ENCODE data around the gene CRTC3. TPM values are rescaled to one million over a fixed set of nuclear protein-coding genes. Genes with fewer than 3 reads are reported as not detected.

The CRTC3 gene
- total and polyA plus RNA-seq, 11 donors = 12.0 to 42.2 (median 24.0) TPM

- 61 to 65% (median 63%) methylated on average over 6 of the region's 6 CpGs for WGBS, 4 donors
- ATAC-seq = peak in 1 of 4 donors; percentile 13
- Histone ChIP-seq H3K27ac (peak overlapping the region in 10 of 12 donors; percentile 17 to 73 (median 53)), H3K27me3 (no peaks in the 10 kb centered on the region), H3K36me3 (peaks cover 0 to 9% (median 0%) of the 10 kb centered on the region in 9 donors), H3K9me3 (no peaks in the 10 kb centered on the region), H3K4me1 (peaks cover 0 to 65% (median 47%) of the 10 kb centered on the region in 12 donors), H3K4me3 (no peak overlapping the region)
- no peak for TF ChIP-seq CTCF (IDR thresholded peaks at IDR 0.05)
- TF ChIP-seq POLR2A (IDR thresholded peaks at IDR 0.05) = no peak
- DNase-seq = no peak
- intact Hi-C loops (cut with DNase I) = loop anchor here in 1 of 10 donors (10.0 kb wide), 1 partner anchor 47 kb away; no protein-coding TSS in a partner anchor
Observed at GRCh38 chr15:90581771-90582352, 52.1 kb downstream of the CRTC3 start.

- intact Hi-C loops (cut with DNase I) = loop anchor here in 1 of 10 donors (10.0 kb wide), 1 partner anchor 48 kb away; no protein-coding TSS in a partner anchor
- Histone ChIP-seq H3K36me3 (peaks cover 0 to 9% (median 0%) of the 10 kb centered on the region in 9 donors), H3K9me3 (no peaks in the 10 kb centered on the region), H3K4me1 (peaks cover 0 to 67% (median 46%) of the 10 kb centered on the region in 12 donors), H3K27ac (peak overlapping the region in 6 of 12 donors; percentile 1 to 60 (median 30)), H3K4me3 (no peak overlapping the region), H3K27me3 (no peaks in the 10 kb centered on the region)
- 52 to 65% (median 55%) methylated on average over 2 of the region's 2 CpGs for WGBS, 4 donors
- ATAC-seq (no peak), DNase-seq (no peak)
- TF ChIP-seq POLR2A (IDR thresholded peaks at IDR 0.05) (no peak), CTCF (IDR thresholded peaks at IDR 0.05) (no peak)
Observed at GRCh38 chr15:90582553-90582952, 52.8 kb downstream of the CRTC3 start.

GRCh38 chr15:90583471-90584252 is 53.9 kb downstream of the CRTC3 start:
- H3K27me3 ChIP-seq = no peaks in the 10 kb centered on the region
- no peaks in the 10 kb centered on the region for H3K9me3 ChIP-seq
- no peak overlapping the region for H3K4me3 ChIP-seq
- H3K4me1 ChIP-seq = peaks cover 0 to 67% (median 46%) of the 10 kb centered on the region in 12 donors
- 43 to 49% (median 45%) methylated on average over 5 of the region's 5 CpGs for WGBS, 4 donors
- ATAC-seq (peak in 3 of 4 donors; percentile 31 to 51 (median 38)), DNase-seq (no peak)
- intact Hi-C loops (cut with DNase I) = loop anchor here in 1 of 10 donors (10.0 kb wide), 1 partner anchor 49 kb away; no protein-coding TSS in a partner anchor
- no peak for TF ChIP-seq POLR2A (IDR thresholded peaks at IDR 0.05)
- TF ChIP-seq CTCF (IDR thresholded peaks at IDR 0.05) = no peak
- H3K27ac ChIP-seq = peak overlapping the region in 11 of 12 donors; percentile 2 to 50 (median 25)
- peaks cover 0 to 9% (median 0%) of the 10 kb centered on the region in 9 donors for H3K36me3 ChIP-seq

GRCh38 chr15:90584841-90585240 is 55.1 kb downstream of the CRTC3 start:
- Histone ChIP-seq H3K4me3 (no peak overlapping the region), H3K36me3 (peaks cover 0 to 9% (median 0%) of the 10 kb centered on the region in 9 donors), H3K9me3 (no peaks in the 10 kb centered on the region), H3K4me1 (peaks cover 0 to 62% (median 46%) of the 10 kb centered on the region in 12 donors), H3K27me3 (no peaks in the 10 kb centered on the region), H3K27ac (no peak overlapping the region)
- TF ChIP-seq POLR2A (IDR thresholded peaks at IDR 0.05) (no peak), CTCF (IDR thresholded peaks at IDR 0.05) (no peak)
- ATAC-seq (no peak), DNase-seq (no peak)
- intact Hi-C loops (cut with DNase I) = loop anchor here in 1 of 10 donors (10.0 kb wide), 1 partner anchor 50 kb away; no protein-coding TSS in a partner anchor
- 79 to 87% (median 84%) methylated on average over 6 of the region's 6 CpGs for WGBS, 4 donors
